HG03139 (cell line): ENCODE data around the gene BTBD8.

Source experiments
- ATAC-seq: cut with Tn5 transposase; IDR thresholded peaks from one replicate; pipeline ENCODE4 v1.9.1; 2021; ENCODE audit not compliant: unreplicated experiment

The BTBD8 gene

GRCh38 chr1:92091625-92092024 lies 11.5 kb downstream of the BTBD8 start:
- no peak for ATAC-seq

- no peak for ATAC-seq
These were observed 13.9 kb downstream of the BTBD8 start for GRCh38 chr1:92094090-92094489.

GRCh38 chr1:92094595-92094994 lies 14.4 kb downstream of the BTBD8 start:
- no peak for ATAC-seq

DNA sequence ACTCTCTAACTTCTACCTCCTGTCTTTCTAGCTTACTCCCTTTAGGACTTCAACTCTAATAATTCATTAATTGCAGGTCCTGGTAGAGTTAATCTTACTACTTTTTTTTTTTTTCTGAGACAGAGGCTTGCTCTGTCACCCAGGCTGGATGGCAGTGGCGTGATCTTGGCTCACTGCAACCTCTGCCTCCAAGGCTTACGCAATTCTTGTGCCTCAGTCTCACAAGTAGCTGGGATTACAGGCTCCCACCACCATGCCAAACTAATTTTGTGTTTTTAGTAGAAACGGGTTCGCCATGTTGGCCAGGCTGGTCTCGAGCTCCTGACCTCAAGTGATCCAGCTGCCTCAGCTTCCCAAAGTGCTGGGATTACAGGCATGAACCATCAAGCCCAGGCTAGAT lies 15.7 kb downstream of the BTBD8 start:
- no peak for ATAC-seq

DNA sequence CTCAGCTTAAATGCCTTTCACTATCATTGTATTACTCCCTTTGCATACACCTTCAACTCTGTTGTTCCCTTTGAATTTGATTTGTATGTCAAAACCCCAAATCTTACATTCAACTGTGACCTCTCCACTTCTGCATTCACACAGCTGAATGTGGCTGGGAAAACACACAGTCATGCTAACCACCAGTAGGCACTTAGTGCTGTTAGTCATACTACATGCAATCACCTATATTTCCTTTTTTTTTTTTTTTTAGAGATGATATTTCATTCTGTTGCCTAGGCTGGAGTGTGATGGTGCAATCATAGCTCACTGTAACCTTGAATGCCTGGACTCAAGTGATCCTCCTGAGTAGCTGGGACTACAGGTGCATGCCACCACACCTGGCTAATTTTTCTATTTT lies 16.2 kb downstream of the BTBD8 start:
- no peak for ATAC-seq

DNA sequence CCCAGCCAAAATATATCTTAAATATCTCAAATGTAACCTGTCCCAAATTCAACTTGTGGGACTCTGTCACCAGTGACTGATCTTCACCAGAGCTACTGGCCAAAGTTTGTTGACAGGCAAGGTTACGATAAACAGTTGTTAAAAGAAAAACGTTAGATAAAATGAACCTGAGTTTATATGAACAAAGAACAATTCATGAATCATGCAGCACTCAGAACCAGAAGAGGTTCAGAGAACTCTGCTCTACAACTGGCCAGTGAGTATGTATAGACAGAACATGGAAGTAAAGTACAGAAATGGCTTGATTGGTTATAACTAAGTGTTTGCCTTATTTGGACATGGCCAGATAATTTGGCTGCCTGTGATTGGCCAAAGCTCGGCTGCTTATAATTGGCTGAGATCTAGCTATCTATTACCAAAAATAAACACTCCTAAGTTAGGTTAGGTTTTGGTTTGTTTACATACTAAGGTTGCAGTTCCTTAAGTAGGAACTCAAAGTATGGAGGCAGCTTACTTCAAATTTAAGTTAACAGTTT lies 25.5 kb downstream of the BTBD8 start:
- no peak for ATAC-seq

- ATAC-seq, result no peak
These were observed 28.5 kb downstream of the BTBD8 start for GRCh38 chr1:92108631-92109030.

DNA sequence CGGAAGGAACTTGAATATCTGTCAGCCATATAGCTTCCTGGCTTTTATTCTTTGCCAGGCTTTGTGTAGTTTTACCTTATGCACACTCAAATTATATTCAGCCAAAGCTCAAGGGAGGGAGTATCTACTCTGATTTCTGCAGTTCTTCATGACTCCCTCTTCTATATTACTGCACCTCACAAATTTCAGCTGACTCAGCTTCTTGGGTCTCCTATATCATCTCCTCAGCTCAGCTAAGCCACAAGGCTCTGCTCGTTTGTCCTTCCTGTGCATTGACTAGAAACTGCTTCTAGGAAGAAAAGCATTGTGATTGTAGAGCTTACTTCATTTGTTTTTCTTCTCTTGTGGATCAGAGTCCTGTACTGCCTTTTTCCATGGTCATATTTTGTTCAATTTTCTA lies 37.4 kb downstream of the BTBD8 start:
- no peak for ATAC-seq

GRCh38 chr1:92118826-92119225 lies 38.7 kb downstream of the BTBD8 start:
- no peak for ATAC-seq

DNA sequence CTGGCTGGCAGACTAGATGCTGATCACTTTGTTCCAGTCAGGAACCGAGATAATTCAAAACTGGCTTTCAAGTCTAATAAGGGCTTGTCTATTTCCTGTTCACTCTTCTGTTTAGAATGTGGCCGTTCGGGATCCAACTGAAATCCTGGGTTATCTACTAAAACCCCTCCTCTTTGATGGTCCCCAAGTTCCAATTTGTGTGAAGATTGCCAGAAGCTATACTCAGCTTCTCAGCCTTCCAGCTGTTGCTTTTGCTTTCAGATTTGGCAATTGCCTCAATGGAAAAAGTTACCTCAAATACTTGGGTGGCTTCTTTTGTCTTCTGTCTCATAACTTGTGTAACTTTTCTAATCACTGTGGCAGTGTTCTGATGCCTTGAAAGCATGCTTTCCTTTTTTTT lies 43.7 kb downstream of the BTBD8 start:
- ATAC-seq, result no peak

DNA sequence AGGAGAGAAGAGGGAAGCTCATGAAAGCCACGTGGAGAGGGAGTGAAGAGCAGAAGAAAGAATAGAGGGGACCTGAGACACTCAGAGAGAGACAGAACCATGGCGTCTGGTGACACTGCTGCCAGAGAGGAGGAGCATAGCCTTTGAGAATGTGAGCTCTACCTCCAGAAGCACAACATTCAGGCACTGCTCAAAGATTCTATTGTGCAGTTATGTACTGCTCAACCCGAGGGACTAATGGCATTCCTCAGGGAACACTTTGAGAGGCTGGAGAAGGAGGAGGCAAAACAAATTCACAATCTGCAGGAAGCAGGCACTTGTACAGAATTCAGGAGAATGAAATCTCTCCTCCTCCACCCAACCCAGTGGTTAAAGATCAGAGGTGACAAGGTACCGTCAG lies 45.1 kb downstream of the BTBD8 start:
- no peak for ATAC-seq

DNA sequence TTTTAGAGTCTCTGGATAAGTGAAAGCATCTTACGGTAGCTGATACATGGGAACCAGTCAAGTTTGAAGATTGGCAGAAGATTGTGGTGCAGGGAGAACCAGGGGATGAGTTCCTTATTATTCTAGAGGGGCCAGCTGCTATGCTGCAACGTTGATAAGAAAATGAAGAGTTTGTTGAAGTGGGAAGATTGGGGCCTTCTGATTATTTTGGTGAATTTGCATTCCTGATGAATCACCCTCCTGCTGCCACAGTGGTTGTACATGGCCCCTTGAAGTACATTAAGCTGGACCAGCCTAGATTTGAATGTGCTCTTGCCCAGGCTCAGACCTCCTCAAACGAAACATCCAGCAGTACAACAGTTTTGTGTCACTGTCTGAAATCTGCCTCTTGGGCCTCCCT lies 45.9 kb downstream of the BTBD8 start:
- ATAC-seq, result no peak

DNA sequence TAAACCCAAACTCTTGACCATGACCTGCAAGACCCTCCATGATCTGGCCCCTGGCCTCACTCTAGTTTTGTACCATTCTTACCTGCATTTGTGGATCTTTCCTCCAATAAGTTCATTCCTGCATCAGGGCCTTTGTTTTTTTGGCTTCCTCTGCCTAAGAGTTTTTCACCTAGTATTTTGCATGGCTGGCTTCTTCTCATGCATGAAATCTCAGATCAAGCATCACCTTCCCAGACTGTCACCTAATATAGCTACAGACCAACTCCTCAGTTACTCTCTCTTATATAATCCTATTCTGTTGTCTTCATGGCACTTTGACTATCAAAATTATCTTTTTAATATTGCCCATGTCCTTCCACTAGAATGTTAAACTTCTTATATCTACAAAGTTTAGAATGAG lies 54.2 kb downstream of the BTBD8 start:
- no peak for ATAC-seq

DNA sequence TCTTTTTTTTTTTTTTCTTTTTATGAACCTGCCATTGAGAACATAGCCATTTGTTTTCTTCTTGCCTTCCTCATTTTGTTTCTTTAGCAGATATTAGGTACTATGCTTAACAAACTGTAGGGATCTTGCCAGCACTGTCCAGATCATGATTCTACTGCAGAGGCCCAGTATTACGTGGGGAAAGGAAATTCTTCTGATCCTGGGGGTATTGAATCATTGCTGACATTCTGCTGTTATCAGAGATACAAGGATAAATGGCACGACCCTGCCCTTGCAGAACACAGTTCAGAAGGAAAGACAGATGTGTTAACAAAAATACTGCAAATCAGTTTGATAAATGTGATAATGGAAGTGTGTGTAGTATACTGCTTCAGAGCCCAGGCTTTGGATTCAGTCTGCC lies 56.2 kb downstream of the BTBD8 start:
- no peak for ATAC-seq

DNA sequence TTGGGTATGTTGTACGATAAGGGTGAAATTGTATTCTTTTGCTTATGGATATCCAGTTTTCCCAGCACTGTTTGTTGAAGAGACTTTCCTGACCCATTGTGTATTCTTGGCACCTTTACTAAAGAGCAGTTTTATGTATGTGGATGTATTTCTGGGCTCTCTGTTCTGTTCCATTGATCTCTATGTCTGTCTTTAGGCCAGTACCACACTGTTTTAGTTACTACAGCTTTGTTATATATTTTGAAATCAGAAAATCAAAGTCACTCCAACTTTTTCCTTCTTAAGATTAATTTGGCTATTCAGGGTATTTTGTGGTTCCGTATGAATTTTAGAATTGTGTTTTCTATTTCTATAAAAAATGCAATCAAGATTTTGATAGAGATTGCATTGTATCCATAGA lies 74.8 kb downstream of the BTBD8 start:
- ATAC-seq, result no peak

DNA sequence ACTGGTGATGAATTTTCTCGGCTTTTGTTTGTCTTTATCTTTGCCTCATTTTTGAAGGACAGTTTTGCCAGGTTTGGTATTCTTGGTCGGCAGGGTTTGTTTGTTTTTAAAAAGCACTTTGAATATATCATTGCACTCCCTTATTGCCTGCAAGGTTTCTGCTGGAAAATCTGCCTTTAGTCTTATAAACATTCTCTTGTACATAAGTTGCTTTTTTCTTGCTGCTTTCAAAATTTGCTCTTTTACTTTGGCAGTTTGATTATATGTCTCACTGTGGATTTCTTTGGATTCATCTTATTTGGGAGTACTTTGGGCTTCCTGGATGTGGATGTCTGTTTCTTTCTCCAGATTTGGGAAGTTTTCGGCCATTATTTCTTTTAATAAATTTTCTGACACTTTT lies 79.4 kb downstream of the BTBD8 start:
- no peak for ATAC-seq

DNA sequence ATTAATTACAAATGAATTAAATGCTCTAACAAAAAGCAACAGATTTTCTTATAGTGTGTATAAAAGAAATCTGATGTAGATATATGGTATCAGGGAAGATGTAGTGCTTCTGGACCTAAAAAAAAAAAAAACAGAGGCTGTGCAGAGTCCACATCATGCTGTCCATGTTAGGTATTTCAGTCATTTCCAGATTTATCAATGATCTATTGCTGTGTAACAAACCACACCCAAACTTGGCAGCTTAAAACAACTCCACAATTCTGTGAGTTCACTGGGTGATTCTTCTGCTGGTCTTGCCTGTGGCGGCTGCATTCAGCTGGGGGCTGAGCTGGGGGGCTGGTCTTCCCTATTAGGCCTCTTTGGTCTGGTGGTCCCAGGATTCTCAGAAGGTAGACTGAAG lies 85.2 kb downstream of the BTBD8 start:
- no peak for ATAC-seq

GRCh38 chr1:92167151-92167550 lies 87.0 kb downstream of the BTBD8 start:
- ATAC-seq, result no peak

DNA sequence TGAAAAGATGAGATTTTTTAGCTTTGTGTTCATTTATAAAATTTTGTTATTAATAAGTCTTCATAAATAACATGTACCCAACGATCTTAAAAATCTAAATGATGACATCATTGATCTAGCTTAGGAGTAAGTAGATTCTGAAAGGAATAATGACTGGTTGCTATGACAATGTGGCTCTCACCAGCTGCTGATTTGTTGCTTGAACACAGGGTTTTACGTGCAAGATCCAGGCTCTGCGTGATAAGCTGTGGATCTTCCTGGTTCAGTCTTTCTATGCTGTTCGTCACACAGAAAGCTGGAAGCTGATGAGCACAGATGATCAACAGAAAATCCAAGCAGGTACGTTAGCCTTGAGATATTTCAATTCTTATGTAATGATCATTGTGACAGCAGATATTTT lies 88.5 kb downstream of the BTBD8 start:
- ATAC-seq, result no peak

- ATAC-seq, result no peak
These were observed 89.3 kb downstream of the BTBD8 start for GRCh38 chr1:92169214-92170005.

- ATAC-seq, result no peak
These were observed 104.5 kb downstream of the BTBD8 start for GRCh38 chr1:92184632-92185031.

- ATAC-seq, result no peak
These were observed 105.9 kb downstream of the BTBD8 start for GRCh38 chr1:92186081-92186480.
